HEK293T (cell line): ENCODE measurements around the gene ANTXR1.

Experiments used
- CTCF ChIA-PET: fragments of 350-600 bp; formaldehyde crosslinking; extraction: SDS; loops from one replicate; lab custom pipeline; 2021; ENCODE audit warnings: antibody characterized with exemption, inconsistent platforms; lab: Yijun Ruan, JAX
- POLR2A ChIA-PET: fragments of 350-600 bp; formaldehyde crosslinking; extraction: SDS; loops from one replicate; lab custom pipeline; 2020; ENCODE audit warnings: antibody characterized with exemption, inconsistent platforms; lab: Yijun Ruan, JAX
- DNase-seq: peaks from one replicate; pipeline ENCODE4 v3.0.0; 2012; ENCODE audit warnings: mixed read lengths; ENCODE audit errors: extremely low spot score
- ARNT ChIP-seq: fragments of 450-650 bp; IDR thresholded peaks from 2 replicates; pipeline ENCODE4 v1.6.1; 2017; ENCODE audit warnings: mild to moderate bottlenecking
- BHLHE40 ChIP-seq: fragments of 450-650 bp; IDR thresholded peaks from 2 replicates; pipeline ENCODE4 v1.6.1; 2016; ENCODE audit warnings: mild to moderate bottlenecking, moderate library complexity, borderline replicate concordance
- CTBP1 ChIP-seq: fragments of 450-650 bp; IDR thresholded peaks from 2 replicates; pipeline ENCODE4 v1.6.1; 2016; ENCODE audit warnings: borderline replicate concordance
- ELF4 ChIP-seq: fragments of 450-650 bp; IDR thresholded peaks from 2 replicates; pipeline ENCODE4 v1.6.1; 2017; ENCODE audit warnings: antibody characterized with exemption
- FOXA1 ChIP-seq: fragments of 450-650 bp; IDR thresholded peaks from 2 replicates; pipeline ENCODE4 v1.6.1; 2016; ENCODE audit warnings: mild to moderate bottlenecking
- FOXK2 ChIP-seq: fragments of 450-650 bp; IDR thresholded peaks from 2 replicates; pipeline ENCODE4 v1.6.1; 2016; ENCODE audit warnings: mild to moderate bottlenecking
- FOXM1 ChIP-seq: fragments of 450-650 bp; IDR thresholded peaks from 2 replicates; pipeline ENCODE4 v1.6.1; 2017; ENCODE audit warnings: mild to moderate bottlenecking, borderline replicate concordance
- HDGF ChIP-seq: fragments of 450-650 bp; IDR thresholded peaks from 2 replicates; pipeline ENCODE4 v1.6.1; 2017; ENCODE audit warnings: antibody characterized with exemption, borderline replicate concordance
- L3MBTL2 ChIP-seq: fragments of 450-650 bp; conservative IDR thresholded peaks from 2 replicates; pipeline ENCODE4 v1.6.1; 2016; ENCODE audit warnings: mild to moderate bottlenecking
- LEF1 ChIP-seq: fragments of 450-650 bp; IDR thresholded peaks from 2 replicates; pipeline ENCODE4 v1.6.1; 2017; ENCODE audit warnings: mild to moderate bottlenecking, borderline replicate concordance
- NFRKB ChIP-seq: fragments of 450-650 bp; IDR thresholded peaks from 2 replicates; pipeline ENCODE4 v1.6.1; 2016; ENCODE audit warnings: mild to moderate bottlenecking, moderate library complexity
- PKNOX1 ChIP-seq: fragments of 450-650 bp; IDR thresholded peaks from 2 replicates; pipeline ENCODE4 v1.6.1; 2016
- SP1 ChIP-seq: fragments of 450-650 bp; IDR thresholded peaks from 2 replicates; pipeline ENCODE4 v1.6.1; 2017
- SUZ12 ChIP-seq: fragments of 450-650 bp; IDR thresholded peaks from 2 replicates; pipeline ENCODE4 v1.6.1; 2016; ENCODE audit warnings: mild to moderate bottlenecking
- TARDBP ChIP-seq: fragments of 450-650 bp; IDR thresholded peaks from 2 replicates; pipeline ENCODE4 v1.6.1; 2016
- ZNF384 ChIP-seq: fragments of 450-650 bp; IDR thresholded peaks from 2 replicates; pipeline ENCODE4 v1.6.1; 2016

ANTXR1 gene

GRCh38 chr2:69291721-69292120 lies 278.7 kb downstream of the ANTXR1 start:
- ChIA-PET CTCF (no interaction called here), POLR2A (no interaction called here)
- TF ChIP-seq SP1 (no peak), BHLHE40 (no peak), L3MBTL2 (no peak), FOXK2 (no peak), FOXA1 (no peak), FOXM1 (no peak), ELF4 (no peak)
- no peak for DNase-seq

DNA sequence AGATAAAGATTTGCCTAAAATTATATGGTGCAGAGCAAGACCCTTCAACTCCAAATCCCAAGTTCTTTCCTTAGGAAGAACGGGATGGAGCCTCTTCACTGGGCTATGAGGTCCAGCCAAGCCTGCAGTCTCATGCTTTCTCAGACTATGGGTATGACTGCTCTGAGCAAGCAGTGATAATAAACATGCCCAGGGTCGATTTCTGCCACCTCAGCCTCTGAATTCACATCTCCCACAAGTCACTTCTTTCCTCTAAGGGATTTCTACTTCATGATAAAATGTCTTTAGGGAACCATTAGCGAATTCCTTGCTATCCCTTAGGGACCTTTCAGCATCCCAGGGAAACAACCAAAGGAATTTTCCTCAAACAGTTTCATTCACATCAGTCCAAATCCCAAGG lies 279.3 kb downstream of the ANTXR1 start:
- ChIA-PET CTCF (no interaction called here), POLR2A (no interaction called here)
- TF ChIP-seq PKNOX1 (no peak), NFRKB (no peak), ZNF384 (no peak), L3MBTL2 (no peak), LEF1 (no peak), FOXA1 (no peak), ELF4 (no peak), FOXK2 (no peak), SUZ12 (no peak), BHLHE40 (no peak), SP1 (no peak), TARDBP (no peak), HDGF (no peak), ARNT (no peak)
- DNase-seq = no peak

- TF ChIP-seq FOXK2 (no peak), HDGF (no peak), NFRKB (no peak), SUZ12 (no peak), FOXA1 (no peak), CTBP1 (no peak), ZNF384 (no peak), TARDBP (no peak), PKNOX1 (no peak), L3MBTL2 (no peak)
- ChIA-PET POLR2A (no interaction called here), CTCF (no interaction called here)
- no peak for DNase-seq
Observed at GRCh38 chr2:69296421-69296820, 283.4 kb downstream of the ANTXR1 start.

- ChIA-PET POLR2A (no interaction called here), CTCF (no interaction called here)
- TF ChIP-seq ELF4 = no peak
- no peak for TF ChIP-seq L3MBTL2
- TF ChIP-seq SUZ12 = no peak
- no peak for TF ChIP-seq BHLHE40
- no peak for TF ChIP-seq FOXA1
- TF ChIP-seq NFRKB = no peak
- TF ChIP-seq LEF1 = no peak
- no peak for TF ChIP-seq PKNOX1
- no peak for TF ChIP-seq HDGF
- TF ChIP-seq CTBP1 = no peak
- TF ChIP-seq ARNT = no peak
- TF ChIP-seq ZNF384 = no peak
- TF ChIP-seq SP1 = no peak
- no peak for TF ChIP-seq FOXM1
- TF ChIP-seq FOXK2 = no peak
- TF ChIP-seq TARDBP = no peak
- no peak for DNase-seq
Observed at GRCh38 chr2:69297216-69297615, 284.2 kb downstream of the ANTXR1 start.

GRCh38 chr2:69298261-69298660 lies 285.3 kb downstream of the ANTXR1 start:
- POLR2A ChIA-PET = no interaction called here

More at GRCh38 chr2:69298261-69298660, 285.3 kb downstream of the ANTXR1 start:
- no peak for DNase-seq
- no peak for TF ChIP-seq ZNF384
- no peak for TF ChIP-seq FOXM1
- no peak for TF ChIP-seq PKNOX1
- no peak for TF ChIP-seq L3MBTL2
- no peak for TF ChIP-seq SUZ12
- TF ChIP-seq HDGF = no peak
- no peak for TF ChIP-seq NFRKB
- TF ChIP-seq FOXA1 = no peak
- no peak for TF ChIP-seq FOXK2
- CTCF ChIA-PET = interaction anchor here (1.7 kb wide), 1 partner anchor 8 kb away, joined by 5 read pairs; no protein-coding TSS in a partner anchor
